Activated T-cell treated with anti-CD3 and anti-CD28 coated beads for 48 hours (primary cell): ENCODE results near the gene SHC2.
"Not testable (repeated sequence)": the region's sequence is repeated elsewhere in the genome, so short reads cannot be mapped to it uniquely, and the experiment has no call there.

Experiments used
- DNase-seq: peaks from one replicate; pipeline ENCODE4 v3.0.0-alpha.2; 2020; ENCODE audit warnings: low read depth

Gene SHC2

DNA sequence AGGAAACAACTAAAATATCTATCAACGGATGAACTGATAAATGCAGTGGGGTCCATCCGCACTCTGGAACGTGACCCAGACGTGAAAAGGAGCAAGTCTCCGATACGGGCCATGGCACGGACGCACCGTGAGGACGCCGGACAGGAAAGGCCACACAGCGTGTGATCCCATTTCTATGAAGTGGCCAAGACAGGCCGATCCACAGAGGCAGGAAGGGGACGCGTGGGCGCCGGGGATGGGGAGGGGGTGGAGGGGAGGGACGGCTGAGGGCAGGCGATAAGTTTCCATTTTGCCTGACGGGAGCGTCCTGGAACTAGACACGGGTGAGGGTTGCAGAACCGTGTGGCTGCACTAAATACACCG, 13.8 kb downstream of the SHC2 start:
- no peak for DNase-seq

DNA sequence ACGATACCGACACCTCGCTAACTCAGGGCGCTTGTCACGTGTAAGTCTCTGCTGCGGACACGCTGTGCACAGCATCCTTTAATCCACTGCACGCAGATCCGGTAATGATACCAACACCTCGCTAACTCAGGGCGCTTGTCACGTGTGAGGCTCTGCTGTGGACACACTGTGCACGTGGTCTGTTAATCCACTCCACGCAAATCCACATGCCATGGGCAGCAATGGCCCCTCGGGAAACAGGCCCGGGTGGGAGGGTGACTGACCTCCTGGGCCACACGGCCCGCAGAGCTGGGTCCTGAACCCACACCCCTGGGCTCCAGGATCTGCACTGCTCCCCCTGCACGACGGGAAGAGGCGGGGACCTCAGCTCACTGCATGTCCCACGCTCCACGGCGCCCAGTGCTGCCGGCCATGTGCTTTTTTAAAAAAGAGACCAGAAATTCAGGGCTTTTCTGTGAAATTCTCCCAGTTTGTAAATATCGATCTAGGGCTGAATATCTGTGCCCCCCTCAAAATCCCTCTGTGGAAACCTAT, 16.1 kb downstream of the SHC2 start:
- no peak for DNase-seq

GRCh38 chr19:443005-443404, 17.8 kb downstream of the SHC2 start:
- no peak for DNase-seq

DNA sequence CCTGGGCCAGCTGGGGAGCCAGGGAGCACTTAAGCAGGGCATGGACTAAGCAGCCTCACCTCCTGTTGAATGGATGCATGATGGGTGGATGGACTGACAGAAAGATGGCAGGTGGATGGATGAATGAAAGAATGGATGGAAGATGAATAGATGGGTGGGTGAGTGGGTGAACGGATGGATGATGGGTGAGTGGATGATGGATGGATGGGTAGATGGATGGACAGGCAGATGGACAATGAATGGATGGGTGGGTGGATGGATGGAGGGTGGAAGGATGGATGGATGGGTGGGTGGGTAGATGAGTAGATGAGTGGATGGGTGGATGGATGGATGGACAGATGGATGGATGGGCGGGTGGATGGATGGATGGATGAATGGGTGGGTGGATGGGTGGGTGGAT, 18.7 kb downstream of the SHC2 start:
- DNase-seq = no peak

DNA sequence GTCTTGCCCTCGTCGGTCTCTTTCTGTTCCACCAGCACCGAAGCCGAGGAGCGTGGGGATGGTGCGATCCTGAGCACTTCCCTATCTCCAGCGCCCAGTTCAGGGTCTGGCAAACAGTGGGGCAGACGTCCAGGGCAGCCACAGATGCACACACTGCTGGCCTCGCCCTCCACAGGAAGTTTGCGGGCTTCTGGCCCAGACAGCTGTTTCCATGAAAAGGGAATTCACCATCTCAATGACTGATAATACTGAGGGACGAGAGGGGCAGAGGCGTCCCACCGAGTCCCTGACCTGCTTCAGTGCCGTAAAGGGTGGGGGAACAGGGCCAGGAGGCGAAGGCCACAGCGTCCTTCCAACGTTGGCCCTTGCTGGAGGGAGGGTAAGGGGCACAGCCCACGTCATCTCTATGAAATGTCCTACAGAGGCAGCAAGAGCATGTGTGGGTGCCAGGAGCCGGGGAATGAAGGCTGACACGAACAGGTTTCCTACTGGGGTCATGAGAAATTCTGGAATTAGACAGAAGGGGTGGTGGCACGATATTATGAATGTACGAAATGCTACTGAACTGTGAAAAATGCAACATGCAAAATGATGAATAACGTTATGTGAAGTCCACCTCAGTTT, 19.5 kb downstream of the SHC2 start:
- no peak for DNase-seq

DNA sequence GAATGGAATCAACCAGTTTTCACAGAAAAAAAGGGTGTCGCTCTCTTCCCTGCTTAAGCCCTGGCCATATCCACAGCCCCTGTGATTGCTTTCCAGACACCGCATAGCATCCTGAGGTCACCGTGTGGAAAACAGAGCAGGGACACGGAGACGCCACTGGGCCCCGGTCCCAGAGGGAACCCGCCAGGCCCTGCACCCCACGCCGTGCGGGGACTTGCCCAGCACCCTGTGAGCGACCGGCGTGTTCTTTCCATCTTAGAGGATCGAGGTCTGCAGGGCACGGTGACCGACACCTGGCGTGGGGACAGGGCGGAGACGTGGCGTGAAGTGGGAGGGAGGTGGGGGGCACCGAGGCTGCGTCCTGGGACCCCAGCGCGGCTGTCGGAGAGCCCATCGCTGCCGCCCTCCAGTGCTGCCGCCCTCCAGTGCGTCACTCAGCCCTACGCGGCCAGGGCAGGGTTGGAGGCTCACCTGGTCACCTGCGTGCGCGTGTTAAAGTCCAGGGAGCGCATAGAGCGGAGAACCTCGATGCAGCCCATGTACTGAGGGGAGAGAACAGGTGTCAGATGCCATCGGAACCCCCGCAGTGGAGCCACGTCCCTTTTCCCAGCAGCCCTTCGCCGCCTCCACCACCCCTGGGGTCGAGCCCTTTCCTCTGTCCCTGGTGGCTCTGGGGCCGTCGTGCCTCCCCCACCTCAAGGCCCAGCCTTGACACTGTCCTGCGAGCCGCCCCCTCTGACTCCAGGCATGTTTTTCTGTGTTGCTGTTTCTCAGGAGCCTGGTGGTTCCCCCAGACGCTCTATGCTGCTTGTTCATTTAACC, 20.2 kb downstream of the SHC2 start:
- no peak for DNase-seq

GRCh38 chr19:439167-439900, 21.5 kb downstream of the SHC2 start:
- no peak for DNase-seq

DNA sequence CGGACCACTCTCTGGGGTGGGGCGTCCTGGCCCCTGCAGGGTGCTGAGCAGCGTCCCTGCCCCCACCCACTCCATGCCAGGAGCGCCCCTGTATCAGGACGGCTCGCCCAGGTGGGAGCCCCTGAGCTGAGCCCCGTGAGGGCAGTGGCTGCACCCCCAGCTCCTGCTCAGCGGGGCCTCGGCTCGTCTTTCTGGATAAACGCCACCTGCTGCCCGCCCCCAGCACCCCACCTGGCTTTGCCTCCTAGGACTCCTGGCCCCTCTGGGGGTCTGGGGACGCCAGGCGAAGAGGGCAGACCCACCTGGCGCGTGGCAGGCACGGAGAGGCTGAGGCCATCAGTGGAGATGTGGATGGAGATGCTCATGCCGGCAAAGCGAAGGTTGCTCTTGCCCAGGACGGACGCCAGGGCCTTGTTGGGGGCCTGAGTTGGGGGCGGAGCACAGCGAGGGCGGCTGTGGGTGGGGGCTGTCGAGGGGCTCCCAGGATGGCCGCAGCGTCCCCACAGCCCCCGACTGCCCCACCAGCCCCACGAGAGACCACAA, 22.3 kb downstream of the SHC2 start:
- no peak for DNase-seq

GRCh38 chr19:437041-437440, 23.8 kb downstream of the SHC2 start:
- no peak for DNase-seq

- no peak for DNase-seq
Measured at GRCh38 chr19:436413-436950, 24.4 kb downstream of the SHC2 start.

DNA sequence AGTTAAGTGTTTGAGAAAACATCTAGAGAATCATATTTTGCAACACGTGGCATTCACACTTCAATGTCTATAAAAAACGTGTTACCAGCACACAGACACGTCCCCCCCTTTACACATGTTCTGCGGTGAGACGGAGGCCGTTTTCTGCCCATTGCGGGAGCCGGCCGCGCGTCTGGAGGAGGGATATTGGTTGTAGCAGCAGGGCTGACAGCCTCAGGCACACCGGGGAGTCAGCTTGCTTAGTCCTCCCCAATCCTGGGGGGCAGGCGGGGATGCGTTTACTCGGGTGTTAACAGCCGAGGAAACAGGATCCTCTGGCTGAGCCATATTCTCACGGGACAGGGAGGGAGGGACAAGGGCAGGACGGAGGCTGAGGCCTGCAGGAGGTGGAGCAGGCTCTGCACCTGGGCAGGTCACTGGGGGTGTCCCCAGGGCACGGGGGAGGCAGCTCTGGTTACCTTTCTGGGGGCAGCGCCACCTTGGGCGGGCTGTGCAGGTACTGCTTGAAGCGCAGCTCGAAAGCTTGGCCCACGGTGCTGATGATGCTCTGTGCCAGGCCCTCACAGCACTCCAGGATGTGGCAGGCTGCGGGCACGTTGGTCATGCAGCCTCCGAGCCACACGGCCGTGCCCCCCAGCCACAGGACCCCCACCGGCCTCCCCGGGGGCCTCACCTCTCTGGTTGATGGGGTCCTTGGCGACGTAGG, 25.0 kb downstream of the SHC2 start:
- no peak for DNase-seq

DNA sequence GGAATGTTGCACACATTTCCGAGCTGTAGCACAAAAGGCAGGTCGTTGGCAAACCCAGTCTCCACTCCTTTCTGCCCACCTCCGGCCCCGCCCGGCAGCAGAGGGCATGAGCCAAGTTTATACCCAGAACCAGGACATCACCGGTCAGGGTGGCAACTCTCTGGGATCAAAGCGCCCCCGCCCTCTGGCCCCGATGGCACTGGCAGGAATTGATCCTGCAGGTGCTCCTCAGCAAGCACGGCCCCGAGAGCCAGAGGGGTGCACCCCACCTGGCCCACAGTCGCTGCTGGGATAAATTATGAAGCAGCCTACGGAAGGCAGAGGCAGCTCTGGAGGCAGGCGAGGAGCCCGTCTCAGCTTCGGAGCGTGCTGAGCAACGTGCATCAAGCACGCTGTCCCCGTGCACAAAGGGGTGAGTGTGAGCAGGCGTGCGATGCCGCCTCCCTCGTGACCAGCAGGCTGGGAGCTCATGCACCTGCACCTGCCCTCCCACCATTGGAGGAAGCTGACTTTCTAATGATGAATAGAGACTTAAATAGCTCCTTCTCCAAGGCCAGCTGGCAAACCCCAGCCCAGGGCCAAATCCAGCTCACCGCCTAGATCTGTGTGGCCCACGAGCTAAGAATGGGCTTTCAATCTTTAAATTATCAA, 25.7 kb downstream of the SHC2 start:
- no peak for DNase-seq

GRCh38 chr19:434152-434960, 26.5 kb downstream of the SHC2 start:
- DNase-seq = no peak

GRCh38 chr19:430701-431100, 30.1 kb downstream of the SHC2 start:
- no peak for DNase-seq

GRCh38 chr19:428149-428548, 32.7 kb downstream of the SHC2 start:
- DNase-seq = no peak

GRCh38 chr19:427675-428074, 33.2 kb downstream of the SHC2 start:
- DNase-seq = not testable (repeated sequence)

DNA sequence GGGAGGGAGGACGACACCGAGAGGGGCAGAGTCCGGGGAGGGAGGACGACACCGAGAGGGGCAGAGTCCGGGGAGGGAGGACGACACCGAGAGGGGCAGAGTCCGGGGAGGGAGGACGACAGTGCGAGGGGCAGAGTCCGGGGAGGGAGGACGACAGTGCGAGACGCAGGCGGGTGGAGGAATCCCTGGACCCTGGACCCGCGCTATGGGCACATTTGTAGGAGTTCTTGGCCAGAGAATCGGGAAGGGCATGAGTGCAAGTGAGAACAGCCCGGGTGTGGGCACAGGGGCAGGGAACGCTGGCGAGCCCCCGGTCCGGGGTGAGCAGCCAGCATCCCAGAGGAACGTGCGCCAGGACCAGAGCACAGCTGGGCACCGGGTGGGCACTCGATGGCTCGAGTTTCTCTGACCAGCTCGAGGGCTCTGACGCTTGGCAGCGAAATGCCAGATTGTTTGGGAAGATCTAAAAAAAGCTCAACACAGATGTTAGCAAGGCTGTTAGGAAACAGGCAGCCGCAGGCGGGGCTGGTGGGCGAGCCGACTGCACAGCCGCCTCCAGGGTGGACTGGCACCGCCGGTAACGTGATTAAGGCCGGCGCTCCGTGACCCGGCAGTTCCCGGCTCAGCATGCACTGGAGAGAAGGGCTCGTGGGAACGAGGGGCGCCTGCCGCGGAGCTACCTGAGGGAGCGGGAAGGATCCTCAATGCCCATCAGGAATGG, 33.9 kb downstream of the SHC2 start:
- DNase-seq = no peak

- no peak for DNase-seq
Measured at GRCh38 chr19:425056-425455, 35.8 kb downstream of the SHC2 start.

GRCh38 chr19:424546-424945, 36.3 kb downstream of the SHC2 start:
- no peak for DNase-seq
